Ishikawa (cell line): Measurements from ENCODE around the gene NCAPG2.

Experiments used
- CEBPB ChIP-seq: IDR thresholded peaks from 2 replicates; pipeline ENCODE4 v1.6.1; 2012
- CREB1 ChIP-seq: IDR thresholded peaks from 2 replicates; pipeline ENCODE4 v1.6.1; 2012; ENCODE audit warnings: low read depth
- EGR1 ChIP-seq: IDR thresholded peaks from 2 replicates; pipeline ENCODE4 v1.6.1; 2012
- EP300 ChIP-seq: IDR thresholded peaks from 2 replicates; pipeline ENCODE4 v1.6.1; 2012; ENCODE audit warnings: borderline replicate concordance
- FOXM1 ChIP-seq: IDR thresholded peaks from 2 replicates; pipeline ENCODE4 v1.6.1; 2012; ENCODE audit warnings: low read depth, borderline replicate concordance
- MAX ChIP-seq: IDR thresholded peaks from 2 replicates; pipeline ENCODE4 v1.6.1; 2012
- NFIC ChIP-seq: IDR thresholded peaks from 2 replicates; pipeline ENCODE4 v1.6.1; 2012
- RAD21 ChIP-seq: IDR thresholded peaks from 2 replicates; pipeline ENCODE4 v1.6.1; 2012; ENCODE audit warnings: low read depth
- REST ChIP-seq: IDR thresholded peaks from 2 replicates; pipeline ENCODE4 v1.6.1; 2012; ENCODE audit warnings: low read depth, mild to moderate bottlenecking
- TAF1 ChIP-seq: IDR thresholded peaks from 2 replicates; pipeline ENCODE4 v1.6.1; 2012; ENCODE audit warnings: low read depth, mild to moderate bottlenecking
- TCF12 ChIP-seq: IDR thresholded peaks from 2 replicates; pipeline ENCODE4 v1.6.1; 2012; ENCODE audit warnings: low read depth
- TEAD4 ChIP-seq: IDR thresholded peaks from 2 replicates; pipeline ENCODE4 v1.6.1; 2012
- USF1 ChIP-seq: IDR thresholded peaks from 2 replicates; pipeline ENCODE4 v1.6.1; 2012
- YY1 ChIP-seq: IDR thresholded peaks from 2 replicates; pipeline ENCODE4 v1.6.1; 2012; ENCODE audit warnings: low read depth
- ZBTB7A ChIP-seq: IDR thresholded peaks from 2 replicates; pipeline ENCODE4 v1.6.1; 2012; ENCODE audit warnings: low read depth

NCAPG2 gene

GRCh38 chr7:158737064-158737695 is 32.6 kb upstream of the NCAPG2 start:
- TF ChIP-seq NFIC (no peak), USF1 (no peak), TAF1 (no peak), MAX (no peak), TCF12 (no peak), EP300 (no peak), CREB1 (no peak), EGR1 (no peak), REST (no peak), RAD21 (no peak), FOXM1 (no peak), YY1 (no peak), TEAD4 (no peak), ZBTB7A (no peak), CEBPB (no peak)

GRCh38 chr7:158735935-158736334 is 31.3 kb upstream of the NCAPG2 start:
- TF ChIP-seq RAD21, result no peak
- TF ChIP-seq CREB1, result no peak
- no peak for TF ChIP-seq EGR1
- no peak for TF ChIP-seq TEAD4
- no peak for TF ChIP-seq YY1
- no peak for TF ChIP-seq EP300
- no peak for TF ChIP-seq NFIC
- no peak for TF ChIP-seq ZBTB7A

GRCh38 chr7:158734861-158735260 is 30.3 kb upstream of the NCAPG2 start:
- TF ChIP-seq RAD21 (no peak), CEBPB (no peak), MAX (no peak), YY1 (no peak)

- TF ChIP-seq REST, result no peak
- no peak for TF ChIP-seq CREB1
- TF ChIP-seq FOXM1, result no peak
- TF ChIP-seq MAX, result no peak
These were observed 29.3 kb upstream of the NCAPG2 start for GRCh38 chr7:158733775-158734494.

GRCh38 chr7:158733220-158733519 is 28.6 kb upstream of the NCAPG2 start:
- TF ChIP-seq YY1 (no peak), CREB1 (no peak), FOXM1 (no peak), ZBTB7A (no peak), EGR1 (no peak), TAF1 (no peak), EP300 (no peak), TCF12 (no peak), NFIC (no peak), RAD21 (no peak), CEBPB (no peak), MAX (no peak), REST (no peak), TEAD4 (no peak), USF1 (no peak)
